HepG2 (cell line): Measurements from ENCODE around the gene ZMYM4. TPM values are rescaled to one million over a fixed set of nuclear protein-coding genes. Genes with fewer than 3 reads are reported as not detected.

Source experiments
- ATAC-seq: fragments of 200-7000 bp; cut with Tn5 transposase; 3 replicates; pipeline ENCODE4 v1.9.1; 2020; ENCODE audit warnings: mild to moderate bottlenecking, moderate library complexity
- BruUV-seq: library from RNA; stranded (reverse); fragments of 400-500 nt; replicated peaks from 2 replicates; lab custom pipeline; 2021; lab: Mats Ljungman, UMichigan
- CTCF ChIA-PET: fragments of 300-600 bp; formaldehyde crosslinking; extraction: SDS; loops from one replicate; lab custom pipeline; 2021; ENCODE audit warnings: low total read pairs, inconsistent platforms, low intra/inter-chr PET ratio; lab: Yijun Ruan, JAX
- POLR2A ChIA-PET: fragments of 350-600 bp; sonication (Branson Sonifier 250); formaldehyde crosslinking; loops from one replicate; lab custom pipeline; 2020; ENCODE audit warnings: antibody characterized with exemption, inconsistent platforms; lab: Yijun Ruan, JAX
- DNase-seq: peaks from one replicate; pipeline ENCODE4 v3.0.0-alpha.2; 2015; ENCODE audit warnings: low spot score
- FAIRE-seq: peaks from 3 replicates; lab custom pipeline; 2011; peaks lifted over from hg19 to GRCh38; lab: Jason Lieb, UNC
- H2AFZ ChIP-seq: one replicate; pipeline ENCODE4 v1.6.1; 2011; ENCODE audit warnings: low read length, inconsistent platforms
- H3K27ac ChIP-seq: fragments of 300-600 bp; 3 replicates; pipeline ENCODE4 v1.8.0; 2011; ENCODE audit warnings: mixed run types, mild to moderate bottlenecking, mixed read lengths, low read length, inconsistent platforms; ENCODE audit not compliant: insufficient read depth; ENCODE audit errors: extremely low read length
- H3K27me3 ChIP-seq, 2 experiments: fragments of 200-600 bp in 1 of 2; 2 replicates in 1 of 2; 3 replicates in 1 of 2; pipeline versions ENCODE4 v1.6.0 to v1.8.0; 2011; ENCODE audit warnings: low read length in 2 of 2, mild to moderate bottlenecking in 2 of 2, moderate library complexity in 2 of 2, inconsistent platforms in 1 of 2; ENCODE audit not compliant: insufficient read depth in 2 of 2, control insufficient read depth in 1 of 2
- H3K36me3 ChIP-seq, 2 experiments: fragments of 200-600 bp in 1 of 2; replicated peaks in 1 of 2; 2 replicates in 1 of 2; 3 replicates in 1 of 2; pipeline versions ENCODE4 v1.5.1 to v1.8.0; 2011; ENCODE audit warnings: low read length in 2 of 2, inconsistent platforms in 1 of 2; ENCODE audit not compliant: insufficient read depth in 2 of 2, control insufficient read depth in 1 of 2
- H3K4me1 ChIP-seq: 2 replicates; pipeline ENCODE4 v1.5.1; 2012; ENCODE audit warnings: low read length, inconsistent platforms; ENCODE audit not compliant: insufficient read depth
- H3K4me2 ChIP-seq: 2 replicates; pipeline ENCODE4 v1.6.0; 2011; ENCODE audit warnings: low read depth, low read length, inconsistent platforms
- H3K4me3 ChIP-seq, 3 experiments: fragments of 200-600 bp in 1 of 3; sonication (generic), shearing (Covaris generic) in 1 of 3; replicated peaks in 1 of 3; 2 replicates each; pipeline ENCODE4 v1.5.1; 2011 to 2016; ENCODE audit warnings: low read length in 3 of 3, inconsistent platforms in 2 of 3, low read depth in 2 of 3, mild to moderate bottlenecking in 2 of 3, control low read depth in 1 of 3, mixed read lengths in 1 of 3; ENCODE audit not compliant: insufficient read depth in 1 of 3
- H3K79me2 ChIP-seq: one replicate; pipeline ENCODE4 v1.6.1; 2011; ENCODE audit warnings: low read length, inconsistent platforms; ENCODE audit not compliant: insufficient read depth
- H3K9ac ChIP-seq: 2 replicates; pipeline ENCODE4 v1.6.0; 2011; ENCODE audit warnings: mild to moderate bottlenecking, low read depth, low read length, inconsistent platforms; ENCODE audit not compliant: insufficient read depth
- H3K9me3 ChIP-seq: 2 replicates; pipeline ENCODE4 v1.5.1; 2012; ENCODE audit warnings: mild to moderate bottlenecking, low read length
- H4K20me1 ChIP-seq: 2 replicates; pipeline ENCODE4 v1.6.0; 2011; ENCODE audit warnings: inconsistent platforms, mild to moderate bottlenecking, low read length, moderate library complexity; ENCODE audit not compliant: insufficient read depth
- DR1 ChIP-seq: sonication (generic); formaldehyde crosslinking; IDR thresholded peaks from 2 replicates; pipeline ENCODE4 v1.8.0; 2021; ENCODE audit warnings: mild to moderate bottlenecking, missing genetic modification reagents, inconsistent platforms
- ESRRA ChIP-seq: sonication (generic); formaldehyde crosslinking; IDR thresholded peaks from 2 replicates; pipeline ENCODE4 v1.5.1; 2020; ENCODE audit warnings: mild to moderate bottlenecking, low read depth, missing genetic modification reagents
- FOXP4 ChIP-seq: sonication (generic); formaldehyde crosslinking; IDR thresholded peaks from 2 replicates; pipeline ENCODE4 v1.4.0; 2020; ENCODE audit warnings: missing genetic modification reagents
- KLF16 ChIP-seq, 2 experiments: sonication (generic) in 1 of 2; formaldehyde crosslinking in 1 of 2; IDR thresholded peaks; 2 replicates each; pipeline versions ENCODE4 v1.6.1 to v1.8.0; 2016 to 2023; ENCODE audit warnings: missing genetic modification reagents in 2 of 2, missing compliant biosample characterization in 1 of 2
- MTA1 ChIP-seq: sonication (generic); formaldehyde crosslinking; IDR thresholded peaks from 2 replicates; pipeline ENCODE4 v1.4.0; 2020; ENCODE audit warnings: missing genetic modification reagents, mild to moderate bottlenecking, borderline replicate concordance
- POLR2A ChIP-seq, 2 experiments: IDR thresholded peaks; 2 replicates each; pipeline ENCODE4 v1.6.1; 2011; ENCODE audit warnings: low read depth in 2 of 2, low read length in 2 of 2, mild to moderate bottlenecking in 1 of 2, moderate library complexity in 1 of 2; ENCODE audit not compliant: insufficient read depth in 1 of 2
- SIN3A ChIP-seq: IDR thresholded peaks from 2 replicates; pipeline ENCODE4 v1.6.1; 2011; ENCODE audit warnings: low read depth, mild to moderate bottlenecking, control low read depth, low read length, borderline replicate concordance
- TERF1 ChIP-seq: sonication (generic); formaldehyde crosslinking; IDR thresholded peaks from 2 replicates; pipeline ENCODE4 v1.8.0; 2022; ENCODE audit warnings: mild to moderate bottlenecking, missing genetic modification reagents, moderate library complexity
- ZBTB3 ChIP-seq: sonication (generic); formaldehyde crosslinking; IDR thresholded peaks from 2 replicates; pipeline ENCODE4 v1.4.0; 2020; ENCODE audit warnings: low read depth, mild to moderate bottlenecking, moderate library complexity, missing genetic modification reagents, borderline replicate concordance
- ZBTB38 ChIP-seq: sonication (generic); formaldehyde crosslinking; IDR thresholded peaks from 2 replicates; pipeline ENCODE4 v1.5.1; 2020; ENCODE audit warnings: mild to moderate bottlenecking, missing genetic modification reagents
- ZBTB39 ChIP-seq: sonication (generic); formaldehyde crosslinking; IDR thresholded peaks from 2 replicates; pipeline ENCODE4 v1.5.0; 2020; ENCODE audit warnings: missing genetic modification reagents
- ZNF383 ChIP-seq: sonication (generic); formaldehyde crosslinking; IDR thresholded peaks from 2 replicates; pipeline ENCODE4 v1.4.0; 2020; ENCODE audit warnings: missing genetic modification reagents, mild to moderate bottlenecking, borderline replicate concordance
- ZNF580 ChIP-seq: IDR thresholded peaks from 2 replicates; pipeline ENCODE4 v1.6.1; 2016; ENCODE audit warnings: low read depth, borderline replicate concordance
- ZUFSP ChIP-seq: sonication (generic); formaldehyde crosslinking; IDR thresholded peaks from 2 replicates; pipeline ENCODE4 v1.9.0; 2021; ENCODE audit warnings: missing genetic modification reagents, mild to moderate bottlenecking, borderline replicate concordance
- WGBS: methylation state at CpG from one replicate; pipeline ENCODE4 v1.1.6; 2017; ENCODE audit warnings: low lambda C conversion rate; 5-methylcytosine and 5-hydroxymethylcytosine counted together
- in situ Hi-C: cut with HindIII; loops from 2 replicates; pipeline ENCODE4 v1.10.0; 2017; ENCODE audit warnings: low pct_unique_long_range_greater_than_20kb; ENCODE audit not compliant: extremely low pct_ligation_motif_present
- intact Hi-C: fragments of 100-400 bp; cut with micrococcal nuclease; formaldehyde crosslinking; loops from one replicate; pipeline ENCODE4 v1.10.0; 2022; ENCODE audit not compliant: unreplicated experiment
- polyA plus RNA-seq, 8 experiments: library from polyadenylated mRNA; depleted of rRNA in 3 of 8; stranded (reverse) in 7 of 8; unstranded in 1 of 8; fragments of >200 nt; fragmentation: Illumina TruSeq in 4 of 8; extraction: Trizol in 4 of 8; gene quantifications; 2 replicates each; pipeline versions ENCODE4 v1.2.1 to v1.2.3, GENCODE V29; 2011 to 2016; ENCODE audit warnings: low read depth in 4 of 8, missing spikeins in 1 of 8, mixed read lengths in 1 of 8; ENCODE audit not compliant: insufficient read depth in 1 of 8
- total RNA-seq, 5 experiments: library from RNA; depleted of rRNA; stranded (reverse); fragments of >200 nt; fragmentation: Illumina TruSeq; extraction: Trizol; gene quantifications; 2 replicates each; pipeline ENCODE4 v1.2.3, GENCODE V29; 2016; ENCODE audit warnings: low read depth in 1 of 5

Gene ZMYM4
- total and polyA plus RNA-seq, 2 of the 13 experiments (the other 11 are each of a cell fraction or from before 2014, with no cell fraction given), result 13.9 to 37.6 TPM

- TF ChIP-seq ZBTB38 (CRISPR knock-in tag) (no peak), SIN3A (no peak)
Measured at GRCh38 chr1:35460796-35461195, 192.3 kb downstream of the ZMYM4 start (continued).

- Histone ChIP-seq H2AFZ (no peak overlapping the region), H3K9me3 (no peaks in the 10 kb centered on the region; the same call in 1 of the 2 replicates), H3K36me3 (peaks cover 13 to 54% of the 10 kb centered on the region in 2 experiments), H3K79me2 (no peaks in the 10 kb centered on the region), H3K4me2 (no peak overlapping the region), H3K27me3 (no peaks in the 10 kb centered on the region), H3K4me3 (no peak overlapping the region), H3K9ac (no peak overlapping the region), H3K27ac (no peak overlapping the region), H4K20me1 (peaks cover 2% of the 10 kb centered on the region; the same call in 1 of the 2 replicates), H3K4me1 (no peaks in the 10 kb centered on the region)
- POLR2A ChIA-PET, result no interaction called here
- ATAC-seq, result no peak
- intact Hi-C loops (no loop called here), in situ Hi-C loops (no loop called here)
- BruUV-seq, result no TSS peak
- CTCF ChIA-PET, result no interaction called here
- DNase-seq, result no peak
- no peak for FAIRE-seq
- 96% methylated on average over 5 of the region's 5 CpGs for WGBS
- no peak for TF ChIP-seq TERF1
- no peak for TF ChIP-seq DR1
- TF ChIP-seq POLR2A (IDR thresholded peaks at IDR 0.05; ENCODE audit: insufficient read depth in 1 of 2, low read depth in 2 of 2, low read length in 2 of 2), result no peak
- TF ChIP-seq ESRRA (CRISPR knock-in tag), result no peak
- TF ChIP-seq ZBTB3, result no peak
- TF ChIP-seq ZNF580 (CRISPR knock-in tag), result no peak
- TF ChIP-seq FOXP4 (CRISPR knock-in tag), result no peak
- no peak for TF ChIP-seq ZNF383
- TF ChIP-seq MTA1 (CRISPR knock-in tag), result no peak
- TF ChIP-seq KLF16 (CRISPR knock-in tag; IDR thresholded peaks at IDR 0.05), result no peak
- TF ChIP-seq ZBTB39 (CRISPR knock-in tag), result no peak
- no peak for TF ChIP-seq ZUFSP (CRISPR knock-in tag)
Measured at GRCh38 chr1:35461966-35462651, 193.6 kb downstream of the ZMYM4 start.
